Subcutaneous adipose tissue (tissue), 4 donors: ENCODE results near the gene CUEDC1. TPM values are rescaled to one million over a fixed set of nuclear protein-coding genes. Genes with fewer than 3 reads are reported as not detected.

Experiments
- total RNA-seq, 4 donors: library from RNA; depleted of rRNA; stranded (reverse); fragments of >200 nt; gene quantifications; one replicate each; pipeline ENCODE4 v1.1.0, GENCODE V29; 2016
- TF ChIP-seq, protein P1 (sequence below): fragments of 450-650 bp; IDR thresholded peaks from one replicate; pipeline ENCODE4 v1.5.1; 2016; ENCODE audit warnings: low read depth, mild to moderate bottlenecking, control low read depth, antibody characterized with exemption, moderate library complexity

Gene CUEDC1
- total RNA-seq, 4 donors from 2014 or later: 18.0 to 22.5 (median 21.1) TPM

DNA sequence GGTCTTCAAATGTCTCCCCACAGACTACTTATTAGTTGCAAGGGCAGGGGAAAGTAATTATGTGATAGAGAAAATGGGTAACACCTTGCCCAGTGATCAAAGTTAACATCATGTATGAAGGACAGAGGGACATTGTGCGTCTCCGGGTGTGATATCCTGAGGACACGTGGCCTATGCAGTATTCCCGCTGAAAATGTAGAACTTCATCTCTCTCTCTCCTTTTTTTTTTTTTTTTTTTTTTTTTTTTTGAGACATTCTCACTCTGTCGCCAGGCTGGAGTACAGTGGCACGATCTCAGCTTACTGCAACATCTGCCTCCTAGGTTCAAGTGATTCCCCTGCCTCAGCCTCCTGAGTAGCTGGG is 7.9 kb upstream of the CUEDC1 start:
- TF ChIP-seq, protein P1, sequence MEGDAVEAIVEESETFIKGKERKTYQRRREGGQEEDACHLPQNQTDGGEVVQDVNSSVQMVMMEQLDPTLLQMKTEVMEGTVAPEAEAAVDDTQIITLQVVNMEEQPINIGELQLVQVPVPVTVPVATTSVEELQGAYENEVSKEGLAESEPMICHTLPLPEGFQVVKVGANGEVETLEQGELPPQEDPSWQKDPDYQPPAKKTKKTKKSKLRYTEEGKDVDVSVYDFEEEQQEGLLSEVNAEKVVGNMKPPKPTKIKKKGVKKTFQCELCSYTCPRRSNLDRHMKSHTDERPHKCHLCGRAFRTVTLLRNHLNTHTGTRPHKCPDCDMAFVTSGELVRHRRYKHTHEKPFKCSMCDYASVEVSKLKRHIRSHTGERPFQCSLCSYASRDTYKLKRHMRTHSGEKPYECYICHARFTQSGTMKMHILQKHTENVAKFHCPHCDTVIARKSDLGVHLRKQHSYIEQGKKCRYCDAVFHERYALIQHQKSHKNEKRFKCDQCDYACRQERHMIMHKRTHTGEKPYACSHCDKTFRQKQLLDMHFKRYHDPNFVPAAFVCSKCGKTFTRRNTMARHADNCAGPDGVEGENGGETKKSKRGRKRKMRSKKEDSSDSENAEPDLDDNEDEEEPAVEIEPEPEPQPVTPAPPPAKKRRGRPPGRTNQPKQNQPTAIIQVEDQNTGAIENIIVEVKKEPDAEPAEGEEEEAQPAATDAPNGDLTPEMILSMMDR: no peak

GRCh38 chr17:57962279-57963148 is 7.3 kb upstream of the CUEDC1 start:
- TF ChIP-seq, protein P1: no peak

- TF ChIP-seq, protein P1: no peak
Measured at GRCh38 chr17:57959929-57960328, 4.7 kb upstream of the CUEDC1 start.

- TF ChIP-seq, protein P1: no peak
Measured at GRCh38 chr17:57957886-57958285, 2.7 kb upstream of the CUEDC1 start.

GRCh38 chr17:57957120-57957850 is 2.1 kb upstream of the CUEDC1 start:
- TF ChIP-seq, protein P1: no peak

DNA sequence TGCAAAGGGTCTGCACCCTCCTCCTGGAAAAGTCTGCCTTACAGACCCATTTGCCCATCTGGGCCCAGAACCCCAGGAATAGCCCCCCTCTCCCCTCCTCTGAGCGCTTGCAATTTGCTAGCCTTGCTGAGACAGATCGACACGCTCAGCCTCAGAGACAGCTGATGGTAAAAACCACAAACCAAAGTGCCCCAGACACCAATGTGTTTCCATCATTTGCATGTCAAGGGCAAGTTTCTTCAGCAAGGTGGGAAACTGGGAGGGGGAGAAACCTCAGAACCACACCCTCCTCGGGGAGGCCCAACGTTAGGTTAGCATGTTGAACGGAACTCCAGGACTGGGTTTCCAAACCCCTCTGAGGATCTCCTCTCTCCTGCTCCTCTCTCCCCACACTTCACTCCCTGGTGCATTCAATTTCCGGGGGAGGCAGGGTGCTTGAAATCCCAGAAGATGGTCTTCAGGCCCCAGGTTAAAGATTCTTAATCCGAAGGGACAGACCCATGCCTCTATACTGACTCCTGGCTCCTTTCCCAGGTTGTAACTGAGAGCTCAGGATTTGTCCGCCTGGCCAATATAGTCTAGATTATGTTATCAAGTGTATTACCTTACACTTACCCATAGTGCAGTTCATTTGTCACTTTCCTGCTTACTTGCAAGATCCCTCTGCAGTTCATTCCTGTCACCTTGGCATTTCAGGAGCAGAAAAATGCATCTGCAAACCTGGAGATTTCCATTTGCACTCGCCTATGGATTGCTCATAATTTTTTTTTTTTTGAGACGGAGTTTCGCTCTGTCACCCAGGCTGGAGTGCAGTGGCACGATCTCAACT is 1.3 kb upstream of the CUEDC1 start:
- TF ChIP-seq, protein P1: no peak
